Sigmoid colon (tissue), 7 donors: ENCODE results near the gene RNF212. TPM values are rescaled to one million over a fixed set of nuclear protein-coding genes. Genes with fewer than 3 reads are reported as not detected.

Experiments used
- DNase-seq: peaks from one replicate; pipeline ENCODE4 v3.0.0-alpha.2; 2019
- H3K27ac ChIP-seq, 4 donors: fragments of 200-600 bp; sonication (generic); one replicate each; pipeline ENCODE4 v1.5.1; 2016 to 2019; ENCODE audit warnings: mild to moderate bottlenecking in 1 of 4
- H3K27me3 ChIP-seq, 3 donors: fragments of 200-600 bp; sonication (generic); one replicate each; pipeline ENCODE4 v1.5.1; 2019; ENCODE audit warnings: mild to moderate bottlenecking in 1 of 3
- H3K36me3 ChIP-seq, 4 donors: fragments of 200-600 bp; sonication (generic); one replicate each; pipeline ENCODE4 v1.5.1; 2016 to 2019
- H3K4me1 ChIP-seq, 4 donors: fragments of 200-600 bp; sonication (generic); one replicate each; pipeline ENCODE4 v1.5.1; 2017 to 2019
- H3K4me3 ChIP-seq, 4 donors: fragments of 200-600 bp; sonication (generic); one replicate each; pipeline ENCODE4 v1.5.1; 2017 to 2019; ENCODE audit warnings: mild to moderate bottlenecking in 2 of 4, moderate library complexity in 1 of 4
- H3K9me3 ChIP-seq, 4 donors: fragments of 200-600 bp in 3 of 4; sonication (generic) in 3 of 4; one replicate each; pipeline versions ENCODE4 v1.5.1 to v1.6.1; 2013 to 2019
- CTCF ChIP-seq, 4 experiments: fragments of 450-650 bp in 3 of 4; fragments of 200-600 bp in 1 of 4; IDR thresholded peaks; one replicate each; pipeline ENCODE4 v1.5.1; 2016 to 2019; ENCODE audit warnings: antibody characterized with exemption in 4 of 4, mild to moderate bottlenecking in 3 of 4, moderate library complexity in 2 of 4
- EP300 ChIP-seq, 4 donors: sonication (generic); formaldehyde crosslinking; IDR thresholded peaks; one replicate each; pipeline ENCODE4 v1.6.1; 2017; ENCODE audit warnings: antibody characterized with exemption in 4 of 4
- POLR2A ChIP-seq, 2 donors: fragments of 450-650 bp; IDR thresholded peaks; one replicate each; pipeline ENCODE4 v1.6.1; 2016; ENCODE audit warnings: antibody characterized with exemption in 2 of 2, mild to moderate bottlenecking in 2 of 2, moderate library complexity in 2 of 2
- POLR2AphosphoS5 ChIP-seq, 4 donors: sonication (generic); formaldehyde crosslinking; IDR thresholded peaks; one replicate each; pipeline ENCODE4 v1.6.1; 2017; ENCODE audit warnings: antibody characterized with exemption in 4 of 4
- WGBS, 2 donors: extraction: QIAGEN DNeasy Blood & Tissue Kit; methylation state at CpG; one replicate each; pipeline ENCODE4 v1.1.7; 2013; 5-methylcytosine and 5-hydroxymethylcytosine counted together
- intact Hi-C: fragments of 100-400 bp; cut with DNase I; formaldehyde crosslinking; loops from one replicate; pipeline ENCODE4 v1.15.1; 2023
- polyA plus RNA-seq, 3 donors: library from polyadenylated mRNA; stranded (reverse); fragments of 200-250 nt; gene quantifications; one replicate each; pipeline ENCODE4 v1.2.3, GENCODE V29; 2013
- total RNA-seq, 4 donors: library from RNA; depleted of rRNA; stranded (reverse); fragments of >200 nt; gene quantifications; one replicate each; pipeline ENCODE4 v1.1.0, GENCODE V29; 2016
- donor health status: healthy with polysubstance abuse.
- donor health status: Bipolar disorder and iron deficiency.
- donor health status: healthy.

The RNF212 gene
- total and polyA plus RNA-seq, 7 donors: 0.60 to 12.8 (median 4.0) TPM; not detected in 1

GRCh38 chr4:1026115-1026514 is 87.2 kb downstream of the RNF212 start:
- intact Hi-C loops: no loop called here
- WGBS, 2 donors: 22 to 40% methylated on average over 17 of the region's 17 CpGs
- peaks cover 0 to 11% (median 1%) of the 10 kb centered on the region in 4 donors for H3K36me3 ChIP-seq
- H3K27ac ChIP-seq: no peak overlapping the region
- TF ChIP-seq CTCF (IDR thresholded peaks at IDR 0.05) (no peak), EP300 (IDR thresholded peaks at IDR 0.05) (no peak)
- no peak for DNase-seq
- H3K9me3 ChIP-seq: no peaks in the 10 kb centered on the region
- H3K4me1 ChIP-seq: no peaks in the 10 kb centered on the region
- H3K4me3 ChIP-seq: no peak overlapping the region
- peaks cover 0 to 38% (median 33%) of the 10 kb centered on the region in 3 donors for H3K27me3 ChIP-seq

GRCh38 chr4:1024882-1025545 is 88.3 kb downstream of the RNF212 start:
- no peak overlapping the region for H3K4me3 ChIP-seq
- H3K27ac ChIP-seq: no peak overlapping the region
- H3K9me3 ChIP-seq: no peaks in the 10 kb centered on the region
- no peaks in the 10 kb centered on the region for H3K4me1 ChIP-seq
- TF ChIP-seq POLR2AphosphoS5 (IDR thresholded peaks at IDR 0.05): no peak
- no peak for TF ChIP-seq EP300 (IDR thresholded peaks at IDR 0.05)
- TF ChIP-seq POLR2A (IDR thresholded peaks at IDR 0.05): no peak
- TF ChIP-seq CTCF (IDR thresholded peaks at IDR 0.05): no peak
- 84 to 91% methylated on average over 32 of the region's 32 CpGs for WGBS, 2 donors
- peaks cover 0 to 27% (median 23%) of the 10 kb centered on the region in 3 donors for H3K27me3 ChIP-seq
- H3K36me3 ChIP-seq: peaks cover 0 to 11% (median 1%) of the 10 kb centered on the region in 4 donors
- intact Hi-C loops: no loop called here
- no peak for DNase-seq

- H3K36me3 ChIP-seq: peaks cover 0 to 11% (median 1%) of the 10 kb centered on the region in 4 donors
- intact Hi-C loops: no loop called here
- H3K27ac ChIP-seq: no peak overlapping the region
- no peak for TF ChIP-seq POLR2A (IDR thresholded peaks at IDR 0.05)
- no peak for TF ChIP-seq POLR2AphosphoS5 (IDR thresholded peaks at IDR 0.05)
- no peak for TF ChIP-seq CTCF (IDR thresholded peaks at IDR 0.05)
- TF ChIP-seq EP300 (IDR thresholded peaks at IDR 0.05): no peak
- H3K4me3 ChIP-seq: no peak overlapping the region
- no peaks in the 10 kb centered on the region for H3K9me3 ChIP-seq
- DNase-seq: no peak
- no peaks in the 10 kb centered on the region for H3K4me1 ChIP-seq
- 94 to 97% methylated on average over 83 of the region's 83 CpGs for WGBS, 2 donors
- H3K27me3 ChIP-seq: peaks cover 0 to 18% (median 14%) of the 10 kb centered on the region in 3 donors
These were observed 89.2 kb downstream of the RNF212 start for GRCh38 chr4:1023895-1024740.

- 56 to 84% methylated on average over 20 of the region's 20 CpGs for WGBS, 2 donors
- Histone ChIP-seq H3K9me3 (no peaks in the 10 kb centered on the region), H3K4me3 (no peak overlapping the region), H3K27ac (no peak overlapping the region), H3K27me3 (peaks cover 0 to 9% (median 5%) of the 10 kb centered on the region in 3 donors), H3K4me1 (no peaks in the 10 kb centered on the region), H3K36me3 (peaks cover 0 to 11% (median 1%) of the 10 kb centered on the region in 4 donors)
- TF ChIP-seq EP300 (IDR thresholded peaks at IDR 0.05): no peak
- TF ChIP-seq POLR2A (IDR thresholded peaks at IDR 0.05): no peak
- TF ChIP-seq CTCF (IDR thresholded peaks at IDR 0.05): no peak
- no peak for TF ChIP-seq POLR2AphosphoS5 (IDR thresholded peaks at IDR 0.05)
- no peak for DNase-seq
- intact Hi-C loops: no loop called here
These were observed 90.2 kb downstream of the RNF212 start for GRCh38 chr4:1023075-1023640.
